GM12878 (cell line): ENCODE measurements around the gene PGAM4.

Experiments used
- RBBP5 ChIP-seq: fragments of 200-600 bp; sonication (generic); conservative IDR thresholded peaks from 2 replicates; pipeline ENCODE4 v1.6.1; 2016
- TF ChIP-seq, protein P1 (sequence below): fragments of 450-650 bp; conservative IDR thresholded peaks from 2 replicates; pipeline ENCODE4 v1.6.1; 2017; ENCODE audit warnings: mild to moderate bottlenecking, moderate library complexity

DNA sequence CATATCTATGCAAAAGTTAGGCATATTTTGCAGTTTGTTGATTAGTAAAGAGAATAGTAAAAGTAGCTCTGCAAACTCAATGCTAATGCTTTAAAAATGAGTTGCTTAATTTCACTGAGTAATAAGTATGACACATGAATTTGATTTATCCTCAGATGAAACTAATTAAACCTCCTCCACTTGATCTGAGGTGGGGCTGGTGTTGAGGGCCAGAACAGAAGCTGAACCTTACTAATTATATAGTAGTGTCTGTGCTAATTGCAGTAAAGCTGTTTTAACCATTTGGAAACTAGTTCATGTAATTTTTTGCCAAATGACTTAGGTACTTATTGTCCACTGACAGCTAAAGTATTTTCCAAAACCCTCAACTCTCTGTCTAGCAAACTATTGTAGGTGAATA lies 7.7 kb upstream of the PGAM4 start:
- TF ChIP-seq RBBP5: no peak
- TF ChIP-seq, protein P1, sequence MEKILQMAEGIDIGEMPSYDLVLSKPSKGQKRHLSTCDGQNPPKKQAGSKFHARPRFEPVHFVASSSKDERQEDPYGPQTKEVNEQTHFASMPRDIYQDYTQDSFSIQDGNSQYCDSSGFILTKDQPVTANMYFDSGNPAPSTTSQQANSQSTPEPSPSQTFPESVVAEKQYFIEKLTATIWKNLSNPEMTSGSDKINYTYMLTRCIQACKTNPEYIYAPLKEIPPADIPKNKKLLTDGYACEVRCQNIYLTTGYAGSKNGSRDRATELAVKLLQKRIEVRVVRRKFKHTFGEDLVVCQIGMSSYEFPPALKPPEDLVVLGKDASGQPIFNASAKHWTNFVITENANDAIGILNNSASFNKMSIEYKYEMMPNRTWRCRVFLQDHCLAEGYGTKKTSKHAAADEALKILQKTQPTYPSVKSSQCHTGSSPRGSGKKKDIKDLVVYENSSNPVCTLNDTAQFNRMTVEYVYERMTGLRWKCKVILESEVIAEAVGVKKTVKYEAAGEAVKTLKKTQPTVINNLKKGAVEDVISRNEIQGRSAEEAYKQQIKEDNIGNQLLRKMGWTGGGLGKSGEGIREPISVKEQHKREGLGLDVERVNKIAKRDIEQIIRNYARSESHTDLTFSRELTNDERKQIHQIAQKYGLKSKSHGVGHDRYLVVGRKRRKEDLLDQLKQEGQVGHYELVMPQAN: no peak
